SHP77 (cell line): ENCODE measurements around the gene FBXL17.
A peak's percentile ranks its signal among the peaks of the same experiment; 100 is the strongest.

Experiments
- DNase-seq, 2 experiments: peaks; one replicate each; lab custom pipeline; 2025; lab: John Stamatoyannopoulos, UW

Gene FBXL17

DNA sequence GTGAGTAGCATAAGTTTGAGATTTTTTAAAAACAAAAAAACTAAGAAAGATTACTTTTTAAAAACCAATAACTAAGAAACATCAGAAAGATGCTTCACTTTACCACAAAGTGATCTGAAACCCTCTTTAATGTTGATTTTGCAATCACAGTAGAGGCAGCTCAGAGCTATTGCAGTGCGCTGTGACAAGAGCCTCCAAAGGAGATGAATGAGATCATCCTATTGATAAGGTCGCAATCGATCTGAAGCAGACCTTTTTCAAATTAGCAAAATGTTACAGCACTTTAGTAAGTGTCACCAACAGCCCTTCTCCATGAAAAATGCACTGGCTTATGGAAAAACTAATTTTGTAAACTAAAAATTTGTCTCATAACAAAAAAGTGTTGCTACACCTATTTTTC, 426.6 kb downstream of the FBXL17 start:
- no peak for DNase-seq

DNA sequence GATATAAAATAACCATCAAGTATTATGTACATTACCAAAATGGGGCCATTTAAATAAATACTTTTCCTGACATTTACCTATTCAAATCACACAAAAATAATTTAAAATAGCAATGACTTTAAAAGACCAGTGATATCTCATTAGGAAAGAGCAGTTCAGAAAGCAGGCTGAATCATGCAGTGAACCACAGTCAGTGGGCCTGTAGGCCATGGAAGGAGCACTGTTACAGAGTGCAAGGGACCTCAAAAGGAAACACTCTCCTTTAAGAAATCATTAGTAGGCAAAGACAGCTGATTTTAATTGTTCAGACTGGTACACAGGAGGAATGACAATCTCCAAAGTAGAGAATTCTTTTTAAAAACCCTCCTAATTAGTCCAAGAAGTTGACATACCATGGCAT, 427.6 kb downstream of the FBXL17 start:
- DNase-seq, result no peak

DNA sequence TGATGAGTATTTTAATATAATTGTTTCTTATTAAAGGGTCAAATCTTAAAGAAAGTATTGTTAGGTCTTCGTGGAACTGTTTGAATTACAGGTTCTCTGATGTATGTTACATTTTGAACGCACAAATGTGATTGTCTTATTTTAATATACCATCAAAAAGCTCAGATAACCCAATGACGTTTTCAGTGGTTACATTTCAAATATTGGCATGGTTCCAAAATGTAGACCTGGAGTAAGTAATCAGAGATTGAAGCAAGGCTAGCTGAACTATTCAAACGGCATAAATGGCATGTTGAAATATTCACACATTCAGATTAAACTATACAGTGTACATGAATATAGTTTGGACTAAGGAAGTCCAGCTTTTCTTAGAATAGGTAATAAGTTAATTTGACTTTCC, 429.4 kb downstream of the FBXL17 start:
- peak; percentile 9 to 26 for DNase-seq

DNA sequence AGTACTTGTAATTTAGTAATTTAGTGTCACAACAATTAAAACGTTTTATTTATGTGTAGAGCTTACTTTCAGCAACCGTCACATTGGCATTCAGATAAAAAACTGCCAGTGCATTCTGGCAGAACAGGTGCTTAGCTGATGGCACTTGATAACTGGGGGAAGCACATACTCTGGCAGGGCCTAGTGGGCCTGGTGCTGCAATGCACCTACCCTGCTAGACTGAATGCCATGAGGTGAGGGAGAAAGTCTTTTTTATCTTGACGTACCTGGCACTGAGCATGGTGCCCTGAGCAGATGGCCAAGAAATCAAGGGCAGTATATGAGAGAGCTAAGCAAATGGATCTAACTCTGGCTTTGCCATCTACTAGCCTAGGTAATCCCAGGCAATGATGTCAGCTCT, 430.6 kb downstream of the FBXL17 start:
- no peak for DNase-seq

DNA sequence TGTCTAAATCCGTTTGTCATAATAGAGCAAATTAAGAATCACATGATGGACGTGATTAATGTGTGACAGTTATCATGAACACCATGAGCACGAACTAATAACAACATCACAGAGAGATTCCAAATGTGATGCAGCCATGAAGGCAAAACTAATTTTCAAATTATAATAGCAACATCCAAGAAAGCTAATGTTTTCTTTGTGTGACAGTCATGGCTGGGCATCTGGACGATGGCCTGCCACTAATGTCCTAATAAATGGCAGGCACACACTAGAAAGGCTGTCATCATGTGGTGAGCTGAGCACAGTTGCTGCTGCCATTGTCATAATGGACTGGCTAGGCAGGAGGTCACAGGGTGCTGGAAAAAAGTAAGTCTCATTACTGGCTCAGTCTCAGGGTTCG, 431.1 kb downstream of the FBXL17 start:
- no peak for DNase-seq

DNA sequence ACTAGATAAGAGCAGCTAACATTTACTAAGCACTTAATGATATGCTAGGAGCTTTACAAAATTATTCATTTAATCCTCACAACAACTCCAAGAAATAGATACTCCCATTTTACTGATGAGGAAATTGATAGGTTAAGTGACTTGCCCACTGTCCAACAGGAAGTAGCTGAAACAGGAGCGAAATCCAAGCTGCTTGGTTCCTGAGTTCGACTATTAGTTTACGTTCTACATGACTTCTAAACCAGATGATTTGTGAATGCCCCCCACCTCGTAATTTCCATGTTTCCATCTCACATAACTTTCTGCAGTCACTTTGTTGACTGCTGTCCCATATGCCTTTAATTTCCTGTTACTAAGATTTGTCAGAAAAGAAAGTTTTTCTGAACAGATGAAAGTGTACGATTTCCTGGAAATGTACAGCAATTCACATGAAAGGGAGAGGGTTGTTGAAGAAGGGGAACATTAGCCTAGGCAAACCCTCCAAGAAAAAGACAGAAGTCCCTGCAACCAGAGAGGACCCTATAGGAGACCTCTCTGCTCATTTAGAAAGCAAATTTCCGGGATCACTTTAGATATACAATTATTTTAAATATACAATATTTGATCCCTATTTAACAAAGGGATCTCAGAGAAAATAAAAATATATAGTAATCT, 432.1 kb downstream of the FBXL17 start:
- no peak for DNase-seq

DNA sequence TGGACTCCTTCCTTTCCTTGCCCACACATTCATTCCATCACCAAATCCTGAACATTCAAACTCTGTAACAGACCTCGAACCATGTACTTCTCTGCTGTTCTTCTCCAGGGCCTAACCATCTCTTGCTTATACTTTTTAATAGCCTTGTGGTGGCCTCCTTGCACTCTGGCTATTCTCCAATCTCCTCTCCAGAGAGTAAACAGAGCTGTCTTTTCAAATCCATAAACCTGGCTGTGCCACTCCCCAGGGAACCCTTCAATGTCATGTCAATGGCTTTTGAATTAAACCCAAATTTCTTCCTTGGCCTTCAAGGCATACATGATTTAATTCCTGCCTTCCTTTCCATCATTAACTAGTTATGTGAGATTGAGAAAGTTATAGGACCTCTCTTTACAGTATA, 433.5 kb downstream of the FBXL17 start:
- DNase-seq, result no peak

DNA sequence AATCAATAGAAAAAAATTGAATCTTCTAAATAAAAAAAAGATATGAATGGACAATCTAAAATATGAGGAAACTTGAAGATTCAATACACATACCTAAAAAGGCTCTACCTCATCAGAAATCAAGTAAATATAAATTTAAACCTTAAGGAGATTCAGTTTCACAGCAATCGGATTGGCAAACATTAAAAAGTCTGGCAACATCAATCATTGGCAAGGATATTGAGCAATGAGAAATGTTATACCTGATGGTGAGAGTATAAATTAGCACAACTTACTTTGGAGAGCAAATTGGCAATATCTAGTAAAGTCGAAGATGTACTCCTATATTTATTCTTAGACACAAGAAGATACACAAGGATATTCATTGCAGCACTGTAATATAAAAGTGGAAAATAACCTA, 436.8 kb downstream of the FBXL17 start:
- DNase-seq, result no peak

DNA sequence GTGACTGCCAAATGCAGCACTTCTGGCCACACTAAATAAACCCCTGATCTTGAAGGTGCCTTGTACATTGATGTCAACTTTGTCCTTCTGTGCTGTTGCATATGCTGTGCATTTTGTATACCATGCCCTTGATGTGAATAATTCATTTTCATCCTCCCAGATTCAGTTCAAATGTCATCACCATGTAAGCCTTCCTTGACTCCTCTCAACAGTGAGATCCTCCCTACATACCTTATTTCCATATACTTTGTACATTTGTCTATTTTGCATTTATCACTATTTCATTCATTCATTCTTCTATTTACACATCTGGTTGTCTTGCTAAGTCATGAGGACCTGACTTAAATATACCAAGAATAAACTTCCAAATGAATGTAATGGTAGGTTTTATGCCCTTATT, 438.0 kb downstream of the FBXL17 start:
- no peak for DNase-seq

DNA sequence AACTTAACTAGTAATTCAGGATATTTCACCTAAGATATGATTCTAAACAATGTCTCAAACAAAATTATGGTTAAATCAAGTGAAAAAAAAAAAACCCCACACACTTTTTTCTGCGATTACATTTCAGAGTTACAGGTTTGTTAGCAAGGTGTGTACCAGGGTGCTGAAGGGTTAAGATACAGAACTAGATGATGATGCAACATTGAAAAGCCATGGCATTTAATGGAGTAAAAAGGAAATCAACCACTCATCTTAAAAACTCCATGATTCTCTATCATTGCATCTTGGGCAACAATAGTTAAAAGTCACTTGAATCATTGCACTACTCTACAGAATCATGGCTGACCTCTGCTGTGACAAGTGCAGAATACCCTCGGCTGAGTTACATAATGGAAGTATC, 440.9 kb downstream of the FBXL17 start:
- DNase-seq, result no peak

DNA sequence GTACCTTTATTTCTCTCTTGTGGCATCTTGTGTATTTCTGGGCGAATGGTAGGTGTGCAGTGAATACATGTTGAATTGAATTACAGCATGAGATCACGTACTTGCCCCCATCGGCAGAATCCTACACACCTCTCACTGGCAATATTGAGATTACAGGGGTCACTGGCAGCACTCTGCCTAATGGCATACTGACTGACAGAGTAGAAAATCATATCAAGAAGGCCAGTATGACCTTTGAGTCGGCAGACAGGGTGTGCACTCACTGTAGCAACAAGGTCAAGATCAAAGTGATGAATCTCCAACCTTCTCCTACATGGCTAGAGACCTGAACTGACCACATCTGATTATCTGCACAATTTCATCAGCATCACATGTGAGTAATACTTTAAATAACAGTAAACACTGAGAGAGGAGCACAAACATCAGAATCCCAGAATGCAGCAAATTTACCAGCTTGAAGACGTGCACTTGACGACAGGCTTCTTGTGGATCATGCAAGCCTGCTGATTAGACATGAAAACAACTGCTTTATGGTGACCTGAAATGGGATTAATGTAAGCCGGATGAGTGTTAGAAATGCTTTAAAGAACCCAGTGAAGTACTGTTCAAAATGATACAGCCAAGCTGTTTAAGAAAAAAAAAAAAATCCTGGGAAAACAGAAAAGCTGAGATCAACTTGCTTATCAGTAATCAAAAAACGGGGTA, 444.1 kb downstream of the FBXL17 start:
- DNase-seq, result no peak

DNA sequence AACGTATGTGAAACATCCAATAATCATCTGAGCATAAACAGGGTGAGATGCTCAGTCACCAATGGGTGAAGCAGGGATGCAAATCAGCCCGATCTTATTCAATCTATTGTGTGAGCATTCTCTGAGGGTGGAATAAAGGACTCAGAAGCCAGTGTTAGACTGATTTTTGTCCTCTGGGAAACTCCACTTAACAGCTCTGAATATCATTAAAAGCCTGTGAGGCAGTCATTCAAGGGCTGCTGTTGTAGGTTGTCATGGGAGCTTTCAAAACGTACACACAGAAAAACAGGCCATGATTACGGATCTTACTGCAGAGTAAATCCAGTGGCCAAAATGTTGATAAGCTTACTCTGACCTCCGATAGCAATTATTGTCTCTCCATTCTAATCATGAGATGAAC, 444.7 kb downstream of the FBXL17 start:
- no peak for DNase-seq

DNA sequence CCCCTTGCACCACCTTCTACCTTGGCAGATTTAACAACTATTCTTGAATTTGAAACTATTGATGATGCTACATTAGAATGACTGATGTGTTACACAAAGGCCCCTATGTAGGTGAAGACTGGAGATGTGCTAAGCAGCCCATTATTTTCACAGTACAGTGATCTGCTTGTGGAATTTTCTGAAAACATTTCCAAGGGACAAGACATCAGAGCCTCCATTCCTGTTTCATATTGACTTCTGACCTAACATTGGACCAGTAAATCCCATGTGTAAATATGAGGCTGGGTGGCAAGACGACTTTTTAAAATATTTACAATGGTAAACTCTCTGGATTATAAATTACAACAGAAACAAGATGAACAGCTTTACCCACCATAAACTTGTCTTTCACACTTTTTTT, 445.4 kb downstream of the FBXL17 start:
- DNase-seq, result no peak

DNA sequence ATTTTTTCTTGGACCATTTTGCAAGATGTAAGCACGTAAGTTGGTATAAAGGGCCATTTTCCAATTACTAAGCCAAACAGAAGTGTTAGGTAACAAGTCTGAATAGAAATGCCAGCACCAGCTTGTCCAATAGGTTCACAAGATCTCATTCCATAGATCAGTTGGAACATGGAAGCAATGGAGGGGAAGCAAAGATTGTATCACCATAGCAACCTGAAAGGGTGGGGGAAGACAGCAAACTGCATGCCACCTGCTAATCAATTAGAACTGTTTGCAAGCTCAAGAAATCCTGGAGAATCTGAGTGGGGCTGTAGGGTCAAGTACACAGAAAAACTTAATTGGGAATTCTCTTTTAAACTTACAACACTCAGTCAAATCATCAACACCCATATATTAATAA, 446.3 kb downstream of the FBXL17 start:
- DNase-seq, result no peak

DNA sequence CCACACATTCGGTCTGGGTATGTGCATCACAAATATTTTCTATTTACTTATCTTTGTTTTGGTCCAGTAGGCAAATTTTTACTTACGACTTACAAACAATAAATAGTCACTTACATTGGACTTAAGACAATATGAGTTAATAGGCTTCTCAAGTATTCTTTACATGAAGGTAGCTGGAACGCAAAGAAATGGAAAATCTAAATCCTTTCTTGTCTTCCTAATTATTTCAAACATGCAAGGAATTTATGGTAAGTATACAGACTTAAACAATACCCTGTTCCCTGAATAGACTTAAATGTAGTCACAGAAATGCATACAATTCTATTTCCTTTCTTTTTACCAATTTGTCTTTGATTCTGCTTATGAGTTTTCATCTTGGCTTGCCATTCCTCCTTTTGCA, 448.6 kb downstream of the FBXL17 start:
- DNase-seq, result no peak

DNA sequence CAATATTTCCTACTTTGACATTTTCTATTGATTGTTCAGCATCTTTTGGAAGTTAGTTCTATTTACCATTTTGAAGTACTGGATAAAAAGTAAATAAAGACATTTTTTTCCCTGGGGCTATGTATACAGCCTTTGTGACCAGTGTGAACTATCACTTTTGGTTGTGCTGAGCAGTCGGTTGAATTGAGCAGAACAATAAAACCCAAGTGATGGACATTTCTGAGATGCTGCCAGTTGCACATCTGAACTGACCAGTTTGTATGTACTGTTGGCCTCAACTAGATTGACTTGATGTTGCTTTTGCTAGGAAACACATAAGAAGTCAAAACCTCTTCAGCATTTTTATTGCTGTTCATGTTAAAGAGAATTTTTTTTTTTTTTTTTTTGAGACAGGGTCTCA, 451.0 kb downstream of the FBXL17 start:
- no peak for DNase-seq

DNA sequence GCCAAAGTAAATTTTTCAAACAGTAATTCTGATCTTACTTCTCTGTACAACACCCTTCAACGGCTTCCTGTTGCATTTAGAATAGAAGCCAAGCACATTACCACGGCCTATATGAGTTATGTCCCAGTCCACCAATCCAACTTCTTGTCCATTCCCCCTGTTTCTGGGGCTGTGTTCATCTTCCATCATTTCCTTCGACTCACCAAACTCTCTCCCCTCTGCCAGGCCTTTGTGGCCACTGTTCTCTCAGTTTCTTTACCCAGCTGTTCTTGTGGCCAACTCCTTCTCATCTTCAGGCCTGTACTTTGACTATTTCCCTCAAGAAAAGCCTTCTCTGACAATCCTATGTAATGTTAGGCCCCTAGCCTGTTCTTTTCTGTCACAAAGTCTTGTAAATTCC, 451.8 kb downstream of the FBXL17 start:
- DNase-seq, result no peak

DNA sequence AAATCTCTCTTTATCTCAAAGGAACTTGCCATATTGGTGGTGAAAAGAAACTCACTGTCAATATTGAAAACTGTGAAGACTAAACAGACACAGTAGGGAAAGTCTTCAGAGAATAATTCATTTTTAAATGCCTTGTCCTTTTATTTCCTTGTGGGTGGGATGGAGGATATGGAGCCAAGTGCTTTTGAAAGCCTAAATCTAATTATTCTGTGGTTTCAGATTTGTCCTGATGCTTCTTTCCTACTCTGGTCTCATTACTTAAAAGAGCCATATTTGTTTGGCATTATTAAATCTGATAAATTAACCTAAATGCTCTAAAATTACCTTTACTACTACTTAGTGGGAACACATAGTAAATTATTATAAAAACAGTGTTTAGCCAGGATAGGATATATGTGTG, 452.8 kb downstream of the FBXL17 start:
- no peak for DNase-seq

DNA sequence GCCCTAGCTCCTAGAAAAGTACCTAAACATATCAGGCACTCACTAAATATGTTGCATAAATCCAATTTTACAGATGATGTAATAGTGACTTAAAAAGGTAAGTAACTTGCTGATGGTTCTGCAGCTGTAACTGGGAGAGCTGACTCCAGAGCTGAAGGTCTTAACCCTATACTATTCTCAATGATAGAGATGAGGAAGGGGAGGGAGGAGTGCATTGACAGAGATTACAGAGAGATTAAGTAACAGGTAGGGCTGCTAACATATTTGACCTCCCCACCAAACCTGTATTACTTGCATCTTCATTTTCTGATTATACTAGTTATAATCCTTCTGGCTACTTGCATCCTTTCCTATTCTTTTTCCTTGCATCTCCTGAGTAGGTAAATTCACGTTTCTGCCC, 455.8 kb downstream of the FBXL17 start:
- DNase-seq, result no peak

DNA sequence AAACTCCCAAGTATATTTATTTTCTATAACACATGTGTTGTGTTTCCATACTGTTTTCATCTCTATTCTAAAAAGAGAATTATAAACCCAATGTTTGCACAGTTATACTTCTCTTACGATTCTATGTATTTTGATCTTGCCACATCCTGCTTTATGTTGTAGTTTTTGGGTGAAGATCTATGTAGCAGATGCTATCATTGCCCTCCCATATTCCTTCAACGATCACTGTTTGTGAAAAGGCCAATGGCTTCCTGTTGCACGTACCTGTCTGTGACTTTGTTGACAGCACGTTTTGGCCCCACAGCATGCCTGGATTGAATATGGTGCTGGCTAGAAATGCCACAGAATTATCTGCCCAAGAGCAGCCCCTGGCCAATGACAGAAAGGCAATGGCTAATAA, 456.7 kb downstream of the FBXL17 start:
- DNase-seq, result no peak

DNA sequence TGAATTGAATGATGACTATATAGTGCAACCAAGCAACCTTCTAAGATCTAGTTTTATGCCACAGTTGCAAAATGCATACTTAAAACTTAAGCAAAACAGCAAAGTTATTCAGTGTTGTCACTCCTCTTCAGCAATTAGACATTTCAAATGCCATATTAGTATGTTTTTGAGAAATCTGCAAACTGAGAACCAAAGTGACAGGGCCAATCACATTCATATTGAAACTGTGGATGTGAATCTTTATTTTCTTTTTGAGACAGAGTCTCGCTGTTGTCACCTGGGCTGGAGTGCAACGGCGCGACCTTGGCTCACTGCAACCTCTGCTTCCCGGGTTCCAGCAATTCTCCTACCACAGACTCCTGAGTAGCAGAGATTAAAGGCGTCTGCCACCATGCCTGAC, 461.9 kb downstream of the FBXL17 start:
- DNase-seq, result no peak

DNA sequence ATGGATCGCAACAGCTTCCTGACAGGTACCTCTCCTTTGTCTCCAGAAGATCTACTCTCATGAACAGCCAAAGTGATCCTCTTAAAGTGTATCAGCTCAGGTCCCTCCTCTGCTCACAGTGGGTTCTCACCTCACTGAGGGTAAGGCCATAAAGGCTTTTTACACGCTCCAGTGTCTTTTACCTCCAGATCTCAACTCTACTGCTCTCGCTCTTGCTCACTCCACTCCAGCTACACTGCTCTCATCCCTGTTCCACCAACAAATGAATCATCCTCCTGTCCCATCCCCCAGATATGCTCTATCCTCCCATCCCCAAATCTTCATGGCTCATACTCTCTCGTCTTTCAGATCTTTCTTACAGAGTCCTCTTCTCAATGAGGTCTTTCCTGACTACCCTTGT, 462.5 kb downstream of the FBXL17 start:
- no peak for DNase-seq

DNA sequence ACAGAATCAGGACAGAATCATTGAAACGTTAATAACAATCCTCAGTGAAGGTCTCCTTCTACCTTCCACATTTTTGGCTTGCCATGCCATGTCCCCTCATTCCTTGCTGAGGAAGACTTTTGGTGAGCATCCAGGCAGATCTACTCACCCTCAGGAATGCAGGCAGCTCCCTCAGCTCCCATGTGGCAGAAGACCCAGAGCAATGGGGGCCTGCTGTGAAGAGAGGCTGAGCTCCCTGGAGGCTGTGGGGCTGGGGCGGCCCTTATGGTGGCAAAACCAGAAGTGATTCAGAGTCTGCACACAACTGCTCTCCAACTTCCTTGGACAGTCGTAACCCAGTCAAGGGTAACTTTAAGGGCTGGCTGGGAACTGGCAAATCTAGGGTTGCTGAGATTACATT, 463.9 kb downstream of the FBXL17 start:
- no peak for DNase-seq
